AG10803 (cell line): ENCODE data around the gene RPH3AL.

Experiments used
- DNase-seq: peaks from one replicate; pipeline ENCODE4 v3.0.0; 2010; ENCODE audit warnings: low read depth
- H3K4me3 ChIP-seq: 2 replicates; pipeline ENCODE4 v1.5.1; 2011; ENCODE audit warnings: mild to moderate bottlenecking, low read length, control low read depth
- TF ChIP-seq, protein P1 (sequence below): conservative IDR thresholded peaks from 2 replicates; pipeline ENCODE4 v1.5.1; 2011; ENCODE audit warnings: mild to moderate bottlenecking, low read length, control low read depth, inconsistent platforms

Gene RPH3AL, protein sequence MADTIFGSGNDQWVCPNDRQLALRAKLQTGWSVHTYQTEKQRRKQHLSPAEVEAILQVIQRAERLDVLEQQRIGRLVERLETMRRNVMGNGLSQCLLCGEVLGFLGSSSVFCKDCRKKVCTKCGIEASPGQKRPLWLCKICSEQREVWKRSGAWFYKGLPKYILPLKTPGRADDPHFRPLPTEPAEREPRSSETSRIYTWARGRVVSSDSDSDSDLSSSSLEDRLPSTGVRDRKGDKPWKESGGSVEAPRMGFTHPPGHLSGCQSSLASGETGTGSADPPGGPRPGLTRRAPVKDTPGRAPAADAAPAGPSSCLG

DNA sequence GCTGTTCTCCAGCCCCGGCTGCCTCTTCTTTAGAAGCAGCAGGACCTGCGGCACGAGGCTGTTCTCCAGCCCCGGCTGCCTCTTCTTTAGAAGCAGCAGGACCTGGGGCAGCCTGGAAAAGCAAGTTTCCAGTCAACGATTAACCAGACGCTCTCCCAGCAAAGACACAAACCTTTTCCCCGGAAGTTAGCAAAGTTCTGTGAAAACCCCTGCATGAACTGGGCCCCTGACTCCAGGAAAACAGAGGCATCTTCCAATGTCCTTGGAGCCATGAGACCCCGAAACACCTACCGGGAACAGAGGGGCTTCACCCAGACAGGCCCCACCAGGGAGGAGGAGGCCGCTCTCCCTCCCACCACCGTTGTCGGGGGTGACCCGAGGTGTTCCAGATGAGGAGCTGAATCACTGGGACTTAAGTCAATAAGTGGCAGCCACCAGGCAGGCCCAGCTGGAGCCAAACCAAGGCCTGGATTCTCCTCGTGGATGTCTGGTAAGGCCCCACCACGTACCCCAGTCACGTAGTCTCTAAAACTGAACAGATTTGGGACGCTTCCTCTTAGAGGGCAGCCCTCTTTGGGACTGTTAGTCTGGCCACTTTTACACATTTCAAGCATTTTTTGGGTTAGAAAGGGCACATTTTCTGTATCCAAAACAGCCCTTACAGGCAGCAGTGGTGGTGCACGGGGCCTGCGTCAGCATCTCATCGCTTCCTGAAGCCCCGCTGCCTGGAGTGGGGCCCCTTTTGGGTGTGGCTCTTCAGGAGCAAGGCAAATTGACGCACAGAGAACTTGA lies at the start of gene RPH3AL:
Gene RPH3AL, minus strand, starts transcription at position 387 of the 792 bp plus-strand sequence. CDS start 25,264 bp downstream, outside the sequence.
- DNase-seq, result peak; percentile 44
- TF ChIP-seq, protein P1, sequence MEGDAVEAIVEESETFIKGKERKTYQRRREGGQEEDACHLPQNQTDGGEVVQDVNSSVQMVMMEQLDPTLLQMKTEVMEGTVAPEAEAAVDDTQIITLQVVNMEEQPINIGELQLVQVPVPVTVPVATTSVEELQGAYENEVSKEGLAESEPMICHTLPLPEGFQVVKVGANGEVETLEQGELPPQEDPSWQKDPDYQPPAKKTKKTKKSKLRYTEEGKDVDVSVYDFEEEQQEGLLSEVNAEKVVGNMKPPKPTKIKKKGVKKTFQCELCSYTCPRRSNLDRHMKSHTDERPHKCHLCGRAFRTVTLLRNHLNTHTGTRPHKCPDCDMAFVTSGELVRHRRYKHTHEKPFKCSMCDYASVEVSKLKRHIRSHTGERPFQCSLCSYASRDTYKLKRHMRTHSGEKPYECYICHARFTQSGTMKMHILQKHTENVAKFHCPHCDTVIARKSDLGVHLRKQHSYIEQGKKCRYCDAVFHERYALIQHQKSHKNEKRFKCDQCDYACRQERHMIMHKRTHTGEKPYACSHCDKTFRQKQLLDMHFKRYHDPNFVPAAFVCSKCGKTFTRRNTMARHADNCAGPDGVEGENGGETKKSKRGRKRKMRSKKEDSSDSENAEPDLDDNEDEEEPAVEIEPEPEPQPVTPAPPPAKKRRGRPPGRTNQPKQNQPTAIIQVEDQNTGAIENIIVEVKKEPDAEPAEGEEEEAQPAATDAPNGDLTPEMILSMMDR, result no peak
- H3K4me3 ChIP-seq, result no peak within 1 kb of the TSS

DNA sequence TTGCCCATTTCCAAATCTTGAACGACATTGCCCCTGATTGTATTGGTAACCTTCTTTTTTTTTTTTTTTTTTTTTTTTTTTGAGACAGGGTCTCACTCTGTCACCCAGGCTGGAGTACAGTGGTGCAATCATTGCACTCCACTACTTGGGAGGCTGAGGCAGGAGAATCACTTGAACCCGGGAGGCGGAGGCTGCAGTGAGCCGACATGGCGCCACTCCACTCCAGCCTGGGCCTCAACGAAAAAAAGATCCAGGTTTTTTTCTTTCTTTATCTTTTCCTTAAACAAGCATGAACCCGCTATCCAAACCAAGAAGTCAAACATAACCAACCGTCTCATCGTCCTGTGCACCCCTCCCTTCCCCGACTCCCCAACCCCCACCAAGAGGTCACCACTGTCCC lies 47.6 kb upstream of the RPH3AL start:
- no peak for DNase-seq
- TF ChIP-seq, protein P1, result no peak
- H3K4me3 ChIP-seq, result no peak overlapping the region

DNA sequence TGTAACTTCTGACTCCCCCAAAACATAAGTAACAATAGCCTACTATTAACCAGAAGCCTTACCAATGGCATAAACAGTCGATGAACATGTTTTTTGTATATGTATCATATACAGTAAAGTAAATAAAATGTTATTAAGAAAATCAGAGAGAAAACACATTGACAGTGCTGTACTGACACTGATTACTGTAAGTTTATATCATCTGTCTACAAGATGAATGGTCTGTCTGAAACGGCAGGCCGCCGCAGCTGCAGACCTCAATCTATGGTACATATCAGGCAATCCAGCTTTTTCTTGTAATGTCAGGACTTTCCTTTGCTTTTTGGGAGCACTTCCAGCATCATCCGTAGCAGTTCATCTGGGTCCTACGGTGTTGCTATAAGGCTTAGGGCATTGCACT lies 44.2 kb upstream of the RPH3AL start:
- H3K4me3 ChIP-seq, result no peak overlapping the region
- TF ChIP-seq, protein P1, result no peak
- DNase-seq, result no peak

DNA sequence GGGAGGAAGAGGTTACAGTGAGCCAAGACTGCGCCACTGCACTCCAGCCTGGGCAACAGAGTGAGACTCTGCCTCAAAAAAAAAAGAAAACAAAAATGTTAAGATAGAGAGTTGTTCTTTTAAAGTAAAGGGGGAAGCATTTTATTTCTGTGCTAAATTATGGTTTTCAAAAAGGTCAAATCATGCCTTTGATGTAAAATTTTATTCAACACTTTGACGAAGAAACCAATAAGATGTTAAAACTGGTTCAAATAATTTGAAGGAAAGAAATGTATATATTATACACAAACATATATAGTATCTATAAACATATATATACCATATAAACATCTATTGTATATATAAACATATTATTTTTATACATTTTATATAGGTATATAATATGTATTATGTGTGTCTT lies 43.4 kb upstream of the RPH3AL start:
- TF ChIP-seq, protein P1, result no peak
- no peak overlapping the region for H3K4me3 ChIP-seq
- no peak for DNase-seq

DNA sequence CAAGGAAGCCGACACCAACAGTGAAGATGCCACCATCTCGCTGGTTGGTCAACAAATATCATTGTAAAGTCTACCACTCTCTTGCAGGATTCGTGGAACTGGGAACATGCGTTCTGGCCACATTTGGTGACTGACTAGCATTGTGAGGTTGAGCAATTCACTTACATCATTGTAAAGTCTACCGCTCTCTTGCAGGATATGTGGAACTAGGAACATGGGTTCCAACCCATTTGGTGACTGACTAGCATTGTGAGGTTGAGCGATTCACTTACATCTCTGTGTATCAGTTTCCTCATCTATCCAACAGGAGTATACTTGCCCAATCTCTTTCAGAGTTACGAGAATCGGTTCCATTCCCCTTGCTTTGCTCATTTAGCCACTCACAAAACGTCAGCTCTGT lies 42.6 kb upstream of the RPH3AL start:
- TF ChIP-seq, protein P1, result no peak
- no peak for DNase-seq
- H3K4me3 ChIP-seq, result no peak overlapping the region

DNA sequence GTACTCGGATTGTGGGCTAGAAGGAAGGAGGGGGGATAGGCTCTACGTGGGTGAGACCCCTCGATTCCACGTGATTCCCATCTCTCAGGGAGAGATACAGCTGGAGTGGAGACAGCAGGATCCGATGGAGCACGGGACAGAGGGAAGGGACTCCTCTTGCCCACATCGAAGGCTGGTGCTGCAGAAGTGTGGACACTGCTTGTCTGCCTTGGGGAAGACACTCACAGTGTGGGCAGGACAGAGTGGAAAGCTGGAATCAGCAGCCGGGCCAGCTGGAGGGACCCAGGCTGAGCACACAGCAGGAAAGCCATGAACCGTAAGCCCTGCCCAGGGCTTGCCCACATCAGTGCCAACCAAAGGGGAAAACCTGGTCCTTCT lies 42.1 kb upstream of the RPH3AL start:
- no peak overlapping the region for H3K4me3 ChIP-seq
- DNase-seq, result no peak
- TF ChIP-seq, protein P1, result no peak
